ENCODE results near the gene CLIC5. TPM values are rescaled to one million over a fixed set of nuclear protein-coding genes. Genes with fewer than 3 reads are reported as not detected.
A peak's percentile ranks its signal among the peaks of the same experiment; 100 is the strongest.

Gene CLIC5
- total and polyA plus RNA-seq, 2 of the 8 experiments (the other 6 are each of a cell fraction or from before 2014, with no cell fraction given): 0.12 to 0.15 TPM

GRCh38 chr6:46024124-46024769 lies 8.6 kb upstream of the CLIC5 start:
- no peaks in the 10 kb centered on the region for H3K79me2 ChIP-seq (ENCODE audit: control insufficient read depth in 1 of 2, insufficient read depth in 2 of 2, low read length in 2 of 2)
- H3K23me2 ChIP-seq (ENCODE audit: low read depth, low read length): no peaks in the 10 kb centered on the region
- no peak overlapping the region for H3K4ac ChIP-seq (replicated peaks; ENCODE audit: insufficient read length, low read depth, low read length)
- H2AK5ac ChIP-seq (ENCODE audit: low read depth, low read length): no peak overlapping the region
- no peak overlapping the region for H3K14ac ChIP-seq (ENCODE audit: insufficient read length)
- H4K5ac ChIP-seq (ENCODE audit: insufficient read length, low read depth, low read length): no peak overlapping the region
- no peak for TF ChIP-seq CREB1 (IDR thresholded peaks at IDR 0.05)
- no peak for TF ChIP-seq YY1 (IDR thresholded peaks at IDR 0.05; ENCODE audit: low read depth, low read length)
- no peak for TF ChIP-seq BRCA1 (IDR thresholded peaks at IDR 0.05; ENCODE audit: low read depth, low read length)
- TF ChIP-seq NRF1 (IDR thresholded peaks at IDR 0.05; ENCODE audit: low read depth, low read length): no peak
- peak; percentile 21; the same call in 1 of the 2 replicates for TF ChIP-seq USF2 (IDR thresholded peaks at IDR 0.05; ENCODE audit: low read length)
- TF ChIP-seq BCL11A (IDR thresholded peaks at IDR 0.05; ENCODE audit: low read depth in 2 of 2, low read length in 2 of 2): no peak
- H2BK5ac ChIP-seq (ENCODE audit: low read depth, low read length): no peak overlapping the region
- no peak overlapping the region for H4K91ac ChIP-seq (replicated peaks; ENCODE audit: insufficient read length, low read length)
- ChIA-PET POLR2A (ENCODE audit: partially characterized antibody) (no interaction called here), CTCF (ENCODE audit: partially characterized antibody) (no interaction called here)
- H3K36me3 ChIP-seq (ENCODE audit: control insufficient read depth in 2 of 4, insufficient read depth in 4 of 4, low read length in 3 of 4): no peaks in the 10 kb centered on the region
- no peak overlapping the region for H3K56ac ChIP-seq (replicated peaks; ENCODE audit: insufficient read length, low read depth, low read length)
- DNase-seq (ENCODE audit: low read depth in 1 of 2, low spot score in 2 of 2) (no peak), FAIRE-seq (no peak)
- no peaks in the 10 kb centered on the region for H3K4me1 ChIP-seq (replicated peaks in 1 of 4; ENCODE audit: control insufficient read depth in 3 of 4, insufficient read depth in 4 of 4, low read length in 3 of 4)
- H3K9ac ChIP-seq (replicated peaks in 1 of 4; ENCODE audit: extremely low read depth in 1 of 4, low read depth in 3 of 4, low read length in 3 of 4): no peak overlapping the region
- 85% methylated on average over 1 of the region's 1 CpG; no CpG with 5 or more reads in 1 of the 2 experiments for WGBS, 2 experiments (ENCODE audit: extremely low coverage in 1 of 2, insufficient coverage in 1 of 2, insufficient read length in 1 of 2, insufficient replicate concordance in 2 of 2, low coverage in 1 of 2, low lambda C conversion rate in 2 of 2, missing lambda C conversion rate in 1 of 2)
- no peak overlapping the region for H2BK12ac ChIP-seq (ENCODE audit: low read depth, low read length)
- H3K79me1 ChIP-seq (ENCODE audit: low read depth, low read length): no peaks in the 10 kb centered on the region
- no peak overlapping the region for H3K18ac ChIP-seq (ENCODE audit: extremely low read depth, low read length)
- no peak overlapping the region for H3K23ac ChIP-seq (ENCODE audit: insufficient read length)
- no peaks in the 10 kb centered on the region for H3K9me3 ChIP-seq (ENCODE audit: insufficient read depth in 2 of 2, low read depth in 1 of 2, low read length in 1 of 2)
- no peak overlapping the region for H4K8ac ChIP-seq (ENCODE audit: extremely low read depth, insufficient read depth, low read length)
- peaks cover 0 to 1% (median 0%) of the 10 kb centered on the region in 4 experiments; a peak in 1 of 7 replicates for H3K27me3 ChIP-seq (replicated peaks in 1 of 4; ENCODE audit: control insufficient read depth in 3 of 4, extremely low read depth in 1 of 4, insufficient read depth in 3 of 4, low read length in 3 of 4)
- no peaks in the 10 kb centered on the region for H4K20me1 ChIP-seq (replicated peaks in 1 of 2; ENCODE audit: control insufficient read depth in 1 of 2, insufficient read depth in 2 of 2, low read length in 2 of 2)
- no peak overlapping the region for H3K4me2 ChIP-seq (ENCODE audit: insufficient read depth in 1 of 2, low read depth in 2 of 2, low read length in 2 of 2)
- H2BK15ac ChIP-seq (ENCODE audit: low read length): no peak overlapping the region
- H3K27ac ChIP-seq (ENCODE audit: low read depth, low read length): no peak overlapping the region
- no peak overlapping the region for H3K4me3 ChIP-seq (ENCODE audit: extremely low read depth in 1 of 4, insufficient read depth in 2 of 4, low read depth in 3 of 4, low read length in 4 of 4)
- H2BK120ac ChIP-seq (replicated peaks; ENCODE audit: low read depth, low read length): no peak overlapping the region
- no peak overlapping the region for H2BK20ac ChIP-seq (ENCODE audit: low read length)
- H2AFZ ChIP-seq (ENCODE audit: low read length): no peak overlapping the region

Data from H1 (cell line).